Skeletal muscle tissue (tissue), 4 donors: Measurements from ENCODE around the gene CHST1. TPM values are rescaled to one million over a fixed set of nuclear protein-coding genes. Genes with fewer than 3 reads are reported as not detected.

ENCODE experiments used
- H3K27ac ChIP-seq: one replicate; pipeline ENCODE4 v1.7.0; 2013; ENCODE audit warnings: mild to moderate bottlenecking, low read depth, low read length, inconsistent platforms
- H3K27me3 ChIP-seq, 3 donors: one replicate each; pipeline ENCODE4 v1.7.0; 2013; ENCODE audit warnings: low read length in 3 of 3; ENCODE audit not compliant: control insufficient read depth in 3 of 3, insufficient read depth in 3 of 3
- H3K36me3 ChIP-seq, 3 donors: one replicate each; pipeline ENCODE4 v1.7.0; 2013; ENCODE audit warnings: low read length in 3 of 3; ENCODE audit not compliant: control insufficient read depth in 3 of 3, insufficient read depth in 3 of 3
- H3K4me1 ChIP-seq, 3 donors: one replicate each; pipeline ENCODE4 v1.7.0; 2013; ENCODE audit warnings: low read length in 3 of 3, mild to moderate bottlenecking in 3 of 3; ENCODE audit not compliant: control insufficient read depth in 3 of 3, insufficient read depth in 3 of 3
- H3K4me3 ChIP-seq, 3 donors: one replicate each; pipeline ENCODE4 v1.7.0; 2013; ENCODE audit warnings: low read length in 3 of 3
- H3K9ac ChIP-seq, 3 donors: one replicate each; pipeline ENCODE4 v1.7.0; 2013; ENCODE audit warnings: low read length in 3 of 3, mild to moderate bottlenecking in 3 of 3, moderate library complexity in 2 of 3, low read depth in 1 of 3
- H3K9me3 ChIP-seq, 3 donors: one replicate each; pipeline ENCODE4 v1.7.0; 2013; ENCODE audit warnings: low read length in 3 of 3; ENCODE audit not compliant: control insufficient read depth in 3 of 3
- total RNA-seq: library from RNA; depleted of rRNA; stranded (reverse); fragments of >200 nt; gene quantifications from one replicate; pipeline ENCODE4 v1.2.3, GENCODE V29; 2014
- donor health status: Osteomylitis.

The CHST1 gene
- total RNA-seq, 1 donor from 2014 or later = 3.1 TPM

GRCh38 chr11:45675646-45676045, 10.2 kb upstream of the CHST1 start:
- no peaks in the 10 kb centered on the region for H3K4me1 ChIP-seq
- no peaks in the 10 kb centered on the region for H3K36me3 ChIP-seq
- no peaks in the 10 kb centered on the region for H3K27me3 ChIP-seq
- no peak overlapping the region for H3K9ac ChIP-seq
- H3K27ac ChIP-seq = no peak overlapping the region
- H3K4me3 ChIP-seq = no peak overlapping the region
- H3K9me3 ChIP-seq = no peaks in the 10 kb centered on the region

- Histone ChIP-seq H3K36me3 (no peaks in the 10 kb centered on the region), H3K27me3 (no peaks in the 10 kb centered on the region), H3K27ac (no peak overlapping the region), H3K9ac (no peak overlapping the region), H3K4me3 (no peak overlapping the region), H3K9me3 (no peaks in the 10 kb centered on the region), H3K4me1 (no peaks in the 10 kb centered on the region)
Measured at GRCh38 chr11:45674481-45675190, 9.2 kb upstream of the CHST1 start.

- H3K9ac ChIP-seq = no peak overlapping the region
- no peak overlapping the region for H3K27ac ChIP-seq
- H3K36me3 ChIP-seq = no peaks in the 10 kb centered on the region
- H3K9me3 ChIP-seq = no peaks in the 10 kb centered on the region
- no peak overlapping the region for H3K4me3 ChIP-seq
- H3K27me3 ChIP-seq = no peaks in the 10 kb centered on the region
- H3K4me1 ChIP-seq = no peaks in the 10 kb centered on the region
Measured at GRCh38 chr11:45673441-45673840, 8.0 kb upstream of the CHST1 start.

DNA sequence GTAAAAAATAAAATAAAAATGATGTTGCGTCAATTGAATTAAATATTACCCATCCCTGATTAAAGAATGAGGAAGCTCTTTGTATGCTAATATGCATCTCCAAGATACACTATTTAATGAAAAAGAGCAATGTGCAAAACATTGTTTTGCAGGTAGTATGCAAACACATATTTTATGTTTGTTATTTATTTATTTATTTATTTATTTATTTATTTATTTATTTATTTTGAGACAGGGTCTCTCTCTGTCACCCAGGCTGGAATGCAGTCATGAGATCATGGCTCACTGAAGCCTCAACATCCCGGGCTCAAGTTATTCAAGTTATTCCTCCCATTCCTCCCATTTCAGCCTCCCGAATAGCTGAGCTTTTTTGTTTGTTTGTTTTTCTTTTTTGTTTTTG, 7.2 kb upstream of the CHST1 start:
- Histone ChIP-seq H3K9ac (no peak overlapping the region), H3K27ac (no peak overlapping the region), H3K36me3 (no peaks in the 10 kb centered on the region), H3K4me3 (no peak overlapping the region), H3K9me3 (no peaks in the 10 kb centered on the region), H3K27me3 (no peaks in the 10 kb centered on the region), H3K4me1 (no peaks in the 10 kb centered on the region)

DNA sequence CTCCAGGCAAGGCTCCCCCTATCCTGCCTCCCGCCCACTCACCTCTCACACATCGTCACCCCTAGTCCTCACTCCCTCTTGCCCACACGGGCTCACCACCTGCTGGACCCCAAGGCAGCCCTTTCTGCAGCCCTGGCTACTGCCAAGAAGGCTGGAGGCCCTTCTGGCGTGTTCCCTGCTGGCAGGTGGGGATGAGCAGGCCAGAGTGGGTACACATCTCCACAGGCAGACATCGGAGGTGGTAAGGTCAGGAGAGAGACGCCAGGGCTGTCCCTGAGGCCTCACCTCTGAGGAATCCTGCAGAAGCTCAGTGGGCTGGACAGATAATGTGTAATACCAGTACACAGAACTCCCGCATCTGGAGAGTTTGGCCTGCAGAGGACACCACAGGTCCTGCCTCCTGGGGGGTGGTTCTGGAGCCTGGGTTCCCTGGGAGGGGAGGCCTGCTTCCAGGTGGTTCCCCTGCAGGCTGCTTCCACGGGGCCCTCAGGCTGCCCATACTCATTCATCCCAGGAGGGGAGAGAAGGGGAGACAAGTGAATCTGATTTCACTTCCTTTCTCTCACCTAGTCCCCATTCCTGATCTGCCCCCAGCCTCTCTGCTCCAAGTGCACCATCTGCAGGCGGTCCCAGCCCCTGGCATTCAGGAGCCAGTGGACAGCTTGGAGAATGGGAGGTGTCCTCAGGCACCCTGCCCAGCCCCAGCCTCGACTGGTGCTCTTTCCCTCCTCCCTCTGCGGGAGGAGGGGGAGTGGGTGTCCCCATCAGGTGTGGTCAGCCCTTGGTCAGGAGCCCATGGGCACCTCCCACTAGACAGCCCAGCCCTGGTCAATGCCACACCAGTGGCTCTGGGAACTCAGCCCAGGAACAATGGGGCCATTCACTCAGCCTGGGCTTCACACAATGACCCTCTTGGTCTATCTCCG, 6.1 kb upstream of the CHST1 start:
- Histone ChIP-seq H3K4me1 (no peaks in the 10 kb centered on the region), H3K27me3 (peaks cover 0 to 4% (median 0%) of the 10 kb centered on the region in 3 donors), H3K36me3 (no peaks in the 10 kb centered on the region), H3K4me3 (no peak overlapping the region), H3K27ac (no peak overlapping the region), H3K9ac (no peak overlapping the region), H3K9me3 (no peaks in the 10 kb centered on the region)

- H3K36me3 ChIP-seq = no peaks in the 10 kb centered on the region
- peaks cover 0 to 5% (median 0%) of the 10 kb centered on the region in 3 donors for H3K4me1 ChIP-seq
- H3K4me3 ChIP-seq = no peak overlapping the region
Measured at GRCh38 chr11:45670386-45671135, 5.1 kb upstream of the CHST1 start.

GRCh38 chr11:45669956-45670355, 4.5 kb upstream of the CHST1 start:
- no peaks in the 10 kb centered on the region for H3K9me3 ChIP-seq
- no peak overlapping the region for H3K4me3 ChIP-seq
- peaks cover 0 to 4% (median 0%) of the 10 kb centered on the region in 3 donors for H3K27me3 ChIP-seq
- no peaks in the 10 kb centered on the region for H3K36me3 ChIP-seq
- H3K9ac ChIP-seq = no peak overlapping the region
- no peak overlapping the region for H3K27ac ChIP-seq
- peaks cover 0 to 5% (median 0%) of the 10 kb centered on the region in 3 donors for H3K4me1 ChIP-seq

More at GRCh38 chr11:45670386-45671135, 5.1 kb upstream of the CHST1 start:
- no peak overlapping the region for H3K27ac ChIP-seq
- no peaks in the 10 kb centered on the region for H3K9me3 ChIP-seq
- H3K27me3 ChIP-seq = peaks cover 0 to 4% (median 0%) of the 10 kb centered on the region in 3 donors
- no peak overlapping the region for H3K9ac ChIP-seq

- Histone ChIP-seq H3K4me3 (no peak overlapping the region), H3K27me3 (peaks cover 4 to 7% (median 6%) of the 10 kb centered on the region in 3 donors), H3K27ac (no peak overlapping the region), H3K9ac (no peak overlapping the region), H3K36me3 (no peaks in the 10 kb centered on the region), H3K4me1 (peaks cover 6 to 14% (median 7%) of the 10 kb centered on the region in 3 donors), H3K9me3 (no peaks in the 10 kb centered on the region)
Measured at GRCh38 chr11:45669146-45669545, 3.7 kb upstream of the CHST1 start.

GRCh38 chr11:45667929-45668680, 2.7 kb upstream of the CHST1 start:
- Histone ChIP-seq H3K27me3 (peaks cover 8 to 13% (median 13%) of the 10 kb centered on the region in 3 donors), H3K4me1 (peaks cover 11 to 24% (median 16%) of the 10 kb centered on the region in 3 donors), H3K9ac (no peak overlapping the region), H3K36me3 (no peaks in the 10 kb centered on the region), H3K4me3 (no peak overlapping the region), H3K9me3 (no peaks in the 10 kb centered on the region), H3K27ac (no peak overlapping the region)
